GM12878 (cell line): Measurements from ENCODE around the gene JOSD2. TPM values are rescaled to one million over a fixed set of nuclear protein-coding genes. Genes with fewer than 3 reads are reported as not detected.

Experiments used
- ATAC-seq: fragments of 200-7000 bp; cut with Tn5 transposase; 3 replicates; pipeline ENCODE4 v1.9.1; 2020; ENCODE audit warnings: mild to moderate bottlenecking, moderate library complexity
- BruUV-seq: library from RNA; stranded (reverse); fragments of 400-500 nt; replicated peaks from 2 replicates; lab custom pipeline; 2021; lab: Mats Ljungman, UMichigan
- CTCF ChIA-PET: fragments of 300-600 bp; sonication (Branson Sonifier 250); formaldehyde crosslinking; extraction: SDS; loops from one replicate; lab custom pipeline; 2021; ENCODE audit warnings: inconsistent platforms; lab: Yijun Ruan, JAX
- POLR2A ChIA-PET: fragments of 350-600 bp; formaldehyde crosslinking; extraction: SDS; loops from one replicate; lab custom pipeline; 2021; ENCODE audit warnings: inconsistent platforms; lab: Charles Lee
- RAD21 ChIA-PET: fragments of 300-600 bp; sonication (Branson Sonifier 250); formaldehyde crosslinking; loops from one replicate; lab custom pipeline; 2023; ENCODE audit warnings: antibody characterized with exemption; ENCODE audit not compliant: unreplicated experiment; lab: Charles Lee
- SMC1A ChIA-PET: fragments of 300-600 bp; sonication (Branson Sonifier 250); formaldehyde crosslinking; loops from one replicate; lab custom pipeline; 2023; ENCODE audit not compliant: unreplicated experiment, uncharacterized antibody; lab: Charles Lee
- DNase-seq: peaks from one replicate; pipeline ENCODE4 v3.0.0-alpha.2; 2011; ENCODE audit warnings: low read depth, low spot score
- FAIRE-seq: peaks from 3 replicates; lab custom pipeline; 2011; peaks lifted over from hg19 to GRCh38; lab: Jason Lieb, UNC
- H2AFZ ChIP-seq: 2 replicates; pipeline ENCODE4 v1.6.0; 2011; ENCODE audit warnings: low read depth, low read length, control low read depth; ENCODE audit not compliant: control insufficient read depth
- H3K27ac ChIP-seq: 2 replicates; pipeline ENCODE4 v1.5.1; 2011; ENCODE audit warnings: control low read depth; ENCODE audit not compliant: control insufficient read depth, insufficient read depth
- H3K27me3 ChIP-seq, 2 experiments: replicated peaks in 1 of 2; 2 replicates each; pipeline versions ENCODE4 v1.6.0 to v1.6.1; 2011; ENCODE audit warnings: low read length in 1 of 2; ENCODE audit not compliant: control insufficient read depth in 2 of 2, insufficient read depth in 2 of 2
- H3K36me3 ChIP-seq, 2 experiments: 2 replicates each; pipeline ENCODE4 v1.5.1; 2011; ENCODE audit warnings: low read length in 1 of 2; ENCODE audit not compliant: control insufficient read depth in 2 of 2, insufficient read depth in 2 of 2
- H3K4me1 ChIP-seq: 2 replicates; pipeline ENCODE4 v1.6.1; 2011; ENCODE audit warnings: mild to moderate bottlenecking, low read length, moderate library complexity, mixed read lengths; ENCODE audit not compliant: control insufficient read depth, insufficient read depth
- H3K4me2 ChIP-seq: 2 replicates; pipeline ENCODE4 v1.6.0; 2011; ENCODE audit warnings: control low read depth; ENCODE audit not compliant: control insufficient read depth, insufficient read depth
- H3K4me3 ChIP-seq: fragments of 200-600 bp; sonication (generic); 2 replicates; pipeline ENCODE4 v1.5.1; 2016
- H3K79me2 ChIP-seq: 2 replicates; pipeline ENCODE4 v1.6.0; 2011; ENCODE audit warnings: low read length; ENCODE audit not compliant: control insufficient read depth, insufficient read depth
- H3K9ac ChIP-seq: 2 replicates; pipeline ENCODE4 v1.8.0; 2011; ENCODE audit warnings: low read length, control low read depth, mixed read lengths; ENCODE audit not compliant: control insufficient read depth, insufficient read depth
- H3K9me3 ChIP-seq: replicated peaks from 3 replicates; pipeline ENCODE4 v1.5.1; 2011; ENCODE audit warnings: mild to moderate bottlenecking, low read length; ENCODE audit not compliant: control insufficient read depth, insufficient read depth
- H4K20me1 ChIP-seq: 2 replicates; pipeline ENCODE4 v1.6.0; 2011; ENCODE audit not compliant: control insufficient read depth, insufficient read depth
- BMI1 ChIP-seq: fragments of 450-650 bp; IDR thresholded peaks from 2 replicates; pipeline ENCODE4 v1.6.1; 2016; ENCODE audit warnings: mild to moderate bottlenecking, moderate library complexity, borderline replicate concordance
- CBX3 ChIP-seq: fragments of 200-600 bp; sonication (generic); IDR thresholded peaks from 2 replicates; pipeline ENCODE4 v1.6.1; 2016; ENCODE audit warnings: low read depth, borderline replicate concordance
- JUNB ChIP-seq: IDR thresholded peaks from 2 replicates; pipeline ENCODE4 v1.6.1; 2016; ENCODE audit warnings: antibody characterized with exemption, mild to moderate bottlenecking
- NR2C1 ChIP-seq: fragments of 450-650 bp; IDR thresholded peaks from 2 replicates; pipeline ENCODE4 v1.6.1; 2017; ENCODE audit warnings: antibody characterized with exemption, mild to moderate bottlenecking, moderate library complexity
- PKNOX1 ChIP-seq: fragments of 450-650 bp; IDR thresholded peaks from 2 replicates; pipeline ENCODE4 v1.6.1; 2016; ENCODE audit warnings: mild to moderate bottlenecking
- RB1 ChIP-seq: fragments of 450-650 bp; formaldehyde crosslinking; IDR thresholded peaks from 2 replicates; pipeline ENCODE4 v1.6.1; 2017; ENCODE audit warnings: mild to moderate bottlenecking, borderline replicate concordance
- SMARCA5 ChIP-seq: fragments of 450-650 bp; IDR thresholded peaks from 2 replicates; pipeline ENCODE4 v1.6.1; 2017; ENCODE audit warnings: mild to moderate bottlenecking
- TAF1 ChIP-seq: IDR thresholded peaks from 2 replicates; pipeline ENCODE4 v1.6.1; 2011; ENCODE audit warnings: mild to moderate bottlenecking, low read depth, low read length, borderline replicate concordance
- TCF12 ChIP-seq: IDR thresholded peaks from 2 replicates; pipeline ENCODE4 v1.6.1; 2011; ENCODE audit warnings: low read depth, mild to moderate bottlenecking, low read length
- YBX1 ChIP-seq: fragments of 450-650 bp; IDR thresholded peaks from 2 replicates; pipeline ENCODE4 v1.6.1; 2016; ENCODE audit warnings: antibody characterized with exemption
- ZBTB40 ChIP-seq: fragments of 450-650 bp; IDR thresholded peaks from 2 replicates; pipeline ENCODE4 v1.6.1; 2016; ENCODE audit warnings: mild to moderate bottlenecking, moderate library complexity, borderline replicate concordance
- ZNF207 ChIP-seq: fragments of 450-650 bp; IDR thresholded peaks from 2 replicates; pipeline ENCODE4 v1.6.1; 2014; ENCODE audit warnings: antibody characterized with exemption, mild to moderate bottlenecking, borderline replicate concordance
- ZNF274 ChIP-seq: IDR thresholded peaks from one replicate; pipeline ENCODE4 v1.8.0; 2011; ENCODE audit not compliant: insufficient read length, insufficient read depth
- WGBS: methylation state at CpG from one replicate; pipeline ENCODE4 v1.1.6; 2016; ENCODE audit warnings: low lambda C conversion rate; ENCODE audit not compliant: insufficient replicate concordance, insufficient coverage; ENCODE audit errors: missing lambda C conversion rate; 5-methylcytosine and 5-hydroxymethylcytosine counted together
- in situ Hi-C: fragments of 300-500 bp; cut with MboI; formaldehyde crosslinking; loops from 9 replicates; pipeline ENCODE4 v1.14.3; 2018; ENCODE audit warnings: mixed read lengths
- intact Hi-C: fragments of 100-400 bp; cut with micrococcal nuclease; formaldehyde crosslinking; loops from one replicate; pipeline ENCODE4 v1.14.2; 2022; ENCODE audit not compliant: unreplicated experiment
- polyA plus RNA-seq, 11 experiments: library from polyadenylated mRNA; depleted of rRNA in 4 of 11; unstranded in 6 of 11; stranded (reverse) in 5 of 11; fragments of >200 nt; fragmentation: Nextera tagmentation in 4 of 11; fragmentation: Illumina TruSeq in 1 of 11; extraction: Ambion mirVana in 4 of 11; extraction: Trizol in 1 of 11; gene quantifications; 1 replicate in 1 of 11; 2 replicates in 10 of 11; pipeline versions ENCODE4 v1.2.1 to v1.2.3, GENCODE V29; 2011 to 2016; ENCODE audit warnings: inconsistent platforms in 2 of 11, missing spikeins in 2 of 11, low read depth in 1 of 11
- total RNA-seq, 4 experiments: library from RNA; depleted of rRNA in 3 of 4; stranded (reverse); fragments of >200 nt in 3 of 4; fragmentation: Illumina TruSeq in 1 of 4; extraction: Trizol in 1 of 4; gene quantifications; 2 replicates each; pipeline versions ENCODE4 v1.2.1 to v1.2.3, GENCODE V29; 2013 to 2021

Gene JOSD2
- total and polyA plus RNA-seq, 10 of the 15 experiments (the other 5 are each of a cell fraction or from before 2014, with no cell fraction given) = 0.91 to 26.7 (median 13.0) TPM

GRCh38 chr19:50551715-50552187 lies 40.8 kb upstream of the JOSD2 start:
- FAIRE-seq (no peak), ATAC-seq (no peak), DNase-seq (no peak)
- no peak overlapping the region for H3K4me3 ChIP-seq
- no peak overlapping the region for H3K9ac ChIP-seq
- no peak overlapping the region for H3K27ac ChIP-seq
- in situ Hi-C loops = no loop called here
- H3K27me3 ChIP-seq = peaks cover 0 to 3% of the 10 kb centered on the region in 2 experiments
- no peaks in the 10 kb centered on the region for H3K79me2 ChIP-seq
- H2AFZ ChIP-seq = no peak overlapping the region
- CTCF ChIA-PET = no interaction called here
- H4K20me1 ChIP-seq = no peaks in the 10 kb centered on the region
- H3K9me3 ChIP-seq = no peaks in the 10 kb centered on the region
- RAD21 ChIA-PET = no interaction called here
- BruUV-seq = no TSS peak
- H3K4me1 ChIP-seq = no peaks in the 10 kb centered on the region; the same call in 1 of the 2 replicates
- intact Hi-C loops = no loop called here
- SMC1A ChIA-PET = no interaction called here
- no peaks in the 10 kb centered on the region for H3K36me3 ChIP-seq
- POLR2A ChIA-PET = no interaction called here
- TF ChIP-seq SMARCA5 = no peak
- no peak for TF ChIP-seq RB1
- TF ChIP-seq TAF1 = no peak
- no peak for TF ChIP-seq JUNB
- no peak overlapping the region for H3K4me2 ChIP-seq
- WGBS = 4% methylated on average over 15 of the region's 22 CpGs

GRCh38 chr19:50551034-50551714 lies 40.2 kb upstream of the JOSD2 start:
- Histone ChIP-seq H3K36me3 (no peaks in the 10 kb centered on the region), H2AFZ (no peak overlapping the region), H3K4me3 (no peak overlapping the region), H3K9ac (no peak overlapping the region), H3K27me3 (peaks cover 0 to 3% of the 10 kb centered on the region in 2 experiments), H3K27ac (no peak overlapping the region), H3K9me3 (no peaks in the 10 kb centered on the region), H3K79me2 (no peaks in the 10 kb centered on the region), H4K20me1 (no peaks in the 10 kb centered on the region), H3K4me2 (no peak overlapping the region), H3K4me1 (no peaks in the 10 kb centered on the region; the same call in 1 of the 2 replicates)
- ChIA-PET POLR2A (no interaction called here), SMC1A (no interaction called here), RAD21 (no interaction called here), CTCF (no interaction called here)
- BruUV-seq = no TSS peak
- in situ Hi-C loops = no loop called here
- WGBS = 3% methylated on average over 8 of the region's 32 CpGs
- ATAC-seq (no peak), DNase-seq (no peak), FAIRE-seq (no peak)
- intact Hi-C loops = no loop called here
- TF ChIP-seq NR2C1 (no peak), TCF12 (no peak), YBX1 (no peak), BMI1 (no peak), ZNF274 (no peak), PKNOX1 (no peak), RB1 (no peak), ZNF207 (no peak), ZBTB40 (no peak), CBX3 (no peak)
